HG02938 (cell line): Measurements from ENCODE around the gene SH3RF1.

Source experiments
- ATAC-seq: cut with Tn5 transposase; IDR thresholded peaks from one replicate; pipeline ENCODE4 v1.9.1; 2021; ENCODE audit warnings: mild to moderate bottlenecking, moderate library complexity; ENCODE audit not compliant: unreplicated experiment

SH3RF1 gene

DNA sequence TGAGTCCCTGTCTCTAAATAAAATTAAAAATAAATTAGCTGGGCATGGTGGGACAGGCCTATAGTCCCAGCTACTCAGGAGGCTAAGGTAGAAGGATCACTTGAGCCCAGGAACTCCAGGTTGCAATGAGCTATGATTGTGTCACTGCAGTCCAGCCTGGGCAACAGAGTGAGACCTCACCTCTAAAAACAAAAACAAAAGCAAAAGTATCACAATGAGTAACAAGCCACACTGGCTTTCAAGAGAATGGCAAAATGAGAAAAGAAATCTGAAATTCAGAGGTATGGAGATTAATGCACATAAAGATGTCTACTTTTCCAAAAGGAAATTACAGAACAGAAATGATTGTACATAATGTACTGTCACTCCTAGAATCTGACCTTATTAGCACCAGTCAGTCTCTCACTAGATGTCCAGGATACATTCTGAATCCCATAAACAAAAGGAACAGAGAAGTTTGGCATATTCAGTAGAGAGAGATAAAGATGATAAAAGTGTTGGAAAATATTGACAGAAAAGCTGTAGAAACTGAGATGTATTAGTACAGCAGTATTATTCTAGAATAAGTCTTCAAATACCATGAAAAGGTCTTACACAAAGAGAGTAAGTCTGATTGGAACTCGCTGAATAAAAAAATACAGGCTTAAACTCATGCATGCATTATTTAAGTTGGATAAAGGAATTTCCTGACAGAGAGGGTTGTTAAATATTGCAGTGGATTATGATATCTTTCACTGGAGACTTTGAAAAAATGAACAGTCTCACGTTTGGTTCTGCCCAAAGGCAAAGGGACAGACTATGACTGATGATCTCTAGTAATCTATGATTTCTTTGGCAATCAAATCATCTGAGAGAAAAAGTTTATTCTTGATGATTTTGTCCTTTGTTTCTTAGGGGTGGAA lies 102.5 kb downstream of the SH3RF1 start:
- peak; percentile 96 for ATAC-seq

DNA sequence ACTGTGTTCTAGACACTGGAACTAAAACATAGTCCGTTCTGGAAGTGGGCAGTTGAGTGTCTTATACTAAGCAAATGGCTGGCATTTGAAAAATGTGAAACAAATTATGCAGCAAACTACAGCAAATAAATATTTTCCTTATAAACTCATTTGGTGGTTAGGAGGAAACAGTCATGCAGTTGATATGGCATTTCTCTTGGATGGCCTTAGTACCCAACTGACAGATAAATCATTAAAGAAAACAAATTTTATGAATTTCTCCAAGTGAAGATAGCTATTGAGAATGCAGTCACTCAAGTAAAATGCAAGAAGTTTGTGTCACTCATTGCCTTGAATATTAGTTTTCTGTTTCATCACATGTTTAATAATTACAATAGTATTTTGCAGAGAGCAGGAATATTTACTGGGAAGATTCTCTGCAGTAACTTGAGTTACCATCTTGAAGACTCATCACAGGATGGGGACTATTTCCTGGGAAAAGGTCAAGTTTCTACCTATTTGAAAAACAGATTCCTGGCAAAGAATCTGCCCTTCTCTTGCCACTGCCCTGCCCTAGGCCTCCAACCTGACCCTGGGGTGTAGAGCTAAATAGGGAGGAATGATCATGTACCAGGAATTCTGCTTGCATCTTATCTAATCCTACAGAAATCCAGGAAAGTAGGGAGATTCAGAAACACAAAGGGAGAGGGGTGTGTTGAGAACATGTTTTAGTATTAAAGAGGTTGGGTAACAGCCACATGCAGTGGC lies 105.9 kb downstream of the SH3RF1 start:
- ATAC-seq = no peak

DNA sequence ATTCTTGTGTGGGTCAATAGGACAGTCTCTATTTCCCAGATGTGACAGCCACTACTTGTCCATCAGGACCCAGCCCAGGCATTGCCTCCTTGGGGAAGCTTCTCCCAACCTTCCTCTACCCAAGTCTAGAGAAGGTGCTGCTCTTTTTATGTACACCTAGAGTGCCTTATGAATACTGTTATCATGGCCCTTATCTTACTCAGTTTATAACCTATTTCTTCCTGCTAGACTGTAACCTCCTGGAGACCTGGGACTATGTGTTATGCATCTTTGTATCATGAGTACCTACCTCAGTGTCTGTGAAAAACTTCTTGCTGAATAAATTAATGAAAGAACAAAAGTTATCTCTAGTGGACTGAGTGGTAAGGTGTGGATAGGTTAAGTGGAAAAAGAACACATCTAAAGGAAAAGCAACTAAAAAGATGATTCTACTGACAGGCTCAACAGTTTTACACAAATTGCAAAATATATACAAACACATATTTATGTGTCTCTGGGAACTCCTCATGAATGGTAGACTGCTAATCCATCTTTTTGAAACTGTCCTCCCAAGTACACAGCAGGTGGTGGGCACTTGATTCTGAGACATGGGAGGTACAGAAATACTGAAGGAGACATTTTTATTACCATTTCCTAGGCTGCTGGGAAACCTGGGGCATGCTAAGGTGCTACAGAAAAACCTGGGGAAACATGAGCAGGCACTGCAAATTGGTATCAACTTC lies 106.6 kb downstream of the SH3RF1 start:
- ATAC-seq = no peak

DNA sequence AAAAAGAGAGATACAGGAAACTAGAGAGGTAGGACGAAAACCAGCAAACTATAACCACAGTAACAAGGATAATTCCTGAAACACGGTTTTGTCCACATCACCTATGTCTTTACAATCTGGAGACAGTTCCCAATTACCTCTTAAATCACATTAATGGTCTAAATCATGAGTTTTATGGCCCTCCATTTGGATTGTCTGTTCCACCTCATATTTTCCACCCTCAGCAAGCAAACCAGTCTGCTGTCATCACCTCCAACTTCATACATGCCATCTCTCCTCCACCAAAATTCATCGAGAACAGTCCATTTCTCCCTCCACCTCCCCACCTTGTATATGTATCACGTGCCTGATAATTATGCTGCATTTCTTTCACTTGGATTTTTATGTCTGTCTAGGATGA lies 107.3 kb downstream of the SH3RF1 start:
- no peak for ATAC-seq

DNA sequence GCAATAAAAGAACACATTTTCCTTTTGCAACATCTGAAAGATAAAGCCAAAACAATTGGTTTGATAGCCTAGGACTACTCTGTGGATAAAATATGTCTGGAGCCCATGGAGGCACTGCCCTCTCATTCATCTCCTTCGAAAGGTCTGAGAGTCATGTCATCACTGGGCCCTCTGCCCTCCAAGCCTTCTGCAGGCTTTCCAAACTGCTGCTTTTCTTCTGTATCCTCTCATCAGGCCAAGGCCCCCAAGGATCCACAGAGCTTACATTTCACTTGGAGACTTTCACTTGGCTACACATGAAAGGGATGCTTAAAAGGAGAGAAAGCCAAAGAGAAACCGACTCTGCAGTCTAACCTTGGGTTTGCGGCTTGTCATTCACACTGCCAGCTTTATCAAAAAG lies 109.9 kb downstream of the SH3RF1 start:
- ATAC-seq = no peak

DNA sequence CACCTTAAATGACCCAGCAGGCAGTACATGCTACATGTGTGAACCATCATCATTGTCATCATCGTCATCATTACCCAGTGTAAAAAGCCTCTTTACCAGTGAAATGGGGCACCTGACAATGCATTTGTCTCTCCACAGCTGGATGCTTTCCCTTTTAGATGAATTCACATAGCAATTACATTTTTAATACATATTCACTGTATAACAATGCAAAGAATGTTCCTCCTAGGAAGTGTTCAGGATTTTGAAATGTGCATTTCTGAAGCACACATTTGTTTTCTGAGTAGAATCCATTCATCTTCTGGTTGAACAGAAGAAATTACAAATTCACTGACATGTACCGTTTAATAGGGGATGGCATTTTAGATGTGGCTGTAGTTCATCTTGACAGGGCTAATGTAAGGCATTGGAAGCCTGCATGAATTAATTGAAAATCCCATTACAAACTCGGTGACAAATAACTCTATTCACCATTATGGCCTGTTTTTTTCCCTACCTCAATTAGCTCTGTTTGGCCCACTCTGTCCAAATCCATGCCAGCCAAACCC lies 111.1 kb downstream of the SH3RF1 start:
- ATAC-seq = no peak

DNA sequence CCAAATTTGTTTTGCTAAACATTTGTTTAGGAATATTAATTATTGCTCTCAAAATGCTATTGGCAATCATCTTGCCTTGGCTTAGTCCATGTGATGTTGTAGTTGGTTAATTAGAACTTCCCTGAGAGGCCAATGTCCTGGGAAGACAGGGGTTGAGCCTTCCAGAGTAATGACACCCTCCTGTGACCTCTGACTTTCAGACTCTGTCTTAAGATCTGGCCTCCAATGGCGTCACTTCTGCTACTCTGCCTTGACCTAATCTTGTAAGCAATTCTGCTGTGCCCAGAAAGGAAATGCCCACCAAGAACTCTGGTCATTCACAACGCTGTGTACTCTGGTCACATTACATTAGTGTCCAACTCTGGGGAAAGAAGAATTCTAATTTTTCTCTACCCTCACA lies 111.9 kb downstream of the SH3RF1 start:
- no peak for ATAC-seq

DNA sequence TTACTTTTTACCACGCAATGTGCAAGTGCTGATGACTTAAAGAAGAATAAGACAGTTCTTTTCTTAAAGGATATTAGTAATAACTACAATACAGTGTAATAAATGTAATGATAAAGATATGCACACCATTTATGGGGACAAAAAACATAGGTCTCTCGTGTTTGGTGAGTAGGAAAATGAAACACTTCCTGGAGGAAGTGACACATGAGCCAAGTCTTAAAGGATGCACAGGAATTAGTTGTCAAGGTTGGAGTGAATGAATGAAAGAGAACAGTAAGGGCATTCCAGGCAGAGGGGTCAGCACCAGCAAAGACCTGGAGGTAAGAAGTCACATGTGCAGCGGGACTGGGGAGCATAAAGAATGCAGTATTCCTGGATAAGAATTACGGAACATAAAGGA lies 112.7 kb downstream of the SH3RF1 start:
- no peak for ATAC-seq

DNA sequence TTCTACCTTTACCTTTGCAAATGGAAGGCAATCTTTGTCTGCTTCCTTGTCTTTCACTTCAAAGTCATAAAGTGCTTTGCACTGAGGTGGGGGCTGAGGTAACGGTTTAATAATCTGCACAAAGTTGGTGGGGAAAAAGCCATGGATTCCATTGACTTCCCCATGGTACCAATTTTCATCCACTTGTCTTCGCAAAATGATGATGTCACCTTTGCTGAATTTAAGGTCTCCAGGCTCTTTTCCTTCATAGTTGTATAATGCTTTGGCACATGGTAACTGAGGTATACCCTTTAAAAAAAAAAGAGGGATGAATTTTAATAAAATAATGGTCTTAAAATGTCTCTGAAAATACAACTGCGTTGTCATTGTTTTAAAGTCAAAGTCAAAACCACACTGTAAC lies 114.4 kb downstream of the SH3RF1 start:
- no peak for ATAC-seq

DNA sequence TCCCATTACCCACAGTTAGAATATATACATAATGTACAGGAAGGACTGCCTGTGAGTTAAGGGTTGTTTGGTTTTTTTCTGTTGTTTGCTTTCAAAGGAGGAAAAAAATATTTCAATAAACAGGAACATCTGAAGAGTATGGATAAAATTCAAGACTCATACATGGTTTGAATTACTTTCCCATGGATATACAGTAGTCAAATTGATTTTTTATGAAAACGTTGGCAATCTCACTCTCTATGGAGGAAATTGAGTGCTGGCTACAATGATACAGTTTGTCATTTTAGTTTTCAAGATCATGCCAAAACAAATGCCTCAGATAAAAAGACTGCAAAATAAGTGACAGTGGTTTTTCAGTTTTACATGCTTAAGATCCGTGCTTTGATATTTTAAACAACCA lies 116.6 kb downstream of the SH3RF1 start:
- ATAC-seq = no peak

DNA sequence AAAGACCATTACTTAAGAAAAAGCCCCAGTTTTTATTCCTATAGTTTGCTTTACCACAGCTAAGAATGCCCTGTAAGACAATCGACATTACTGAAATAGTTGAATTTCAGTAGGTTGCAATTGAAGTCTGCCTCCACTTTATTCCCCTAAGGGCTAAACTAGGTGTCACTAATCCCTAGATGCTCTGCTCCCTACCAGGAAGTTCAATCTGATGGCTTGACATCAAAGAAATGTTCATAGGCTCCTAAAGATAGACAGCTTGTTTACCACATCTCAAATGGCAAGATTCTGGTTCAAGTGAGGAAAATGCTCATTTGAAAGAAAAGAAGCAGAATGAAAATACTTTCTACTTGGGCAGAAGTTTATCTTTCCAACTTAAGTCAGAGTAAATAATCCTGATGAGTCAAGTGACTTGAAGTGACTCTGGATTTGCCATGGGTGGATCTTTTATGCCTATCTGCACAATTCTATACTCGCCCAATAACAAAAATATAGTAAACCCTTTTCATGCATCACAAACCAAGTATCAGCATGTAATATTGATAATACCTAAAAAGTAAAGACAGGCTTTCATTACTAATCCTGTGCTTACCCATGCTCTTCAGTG lies 117.2 kb downstream of the SH3RF1 start:
- ATAC-seq = no peak

DNA sequence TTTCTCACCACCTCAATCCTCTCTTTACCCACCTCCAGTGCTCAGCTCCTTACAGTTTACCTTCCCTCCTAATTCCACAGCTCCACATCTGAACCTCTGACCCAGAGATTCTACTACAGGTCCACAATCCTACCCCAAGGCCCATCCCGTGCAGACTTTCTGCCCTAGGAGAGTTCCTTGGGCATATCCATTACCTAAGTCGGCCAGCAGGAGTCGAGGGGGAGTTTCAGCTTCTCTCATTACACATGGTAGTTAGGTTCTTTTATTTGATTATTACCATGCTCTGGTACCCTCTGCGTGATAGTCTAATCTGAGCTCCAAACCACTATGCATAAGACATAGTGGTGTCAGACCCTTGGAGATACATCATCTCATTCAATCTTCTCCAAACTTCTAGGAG lies 117.9 kb downstream of the SH3RF1 start:
- no peak for ATAC-seq

DNA sequence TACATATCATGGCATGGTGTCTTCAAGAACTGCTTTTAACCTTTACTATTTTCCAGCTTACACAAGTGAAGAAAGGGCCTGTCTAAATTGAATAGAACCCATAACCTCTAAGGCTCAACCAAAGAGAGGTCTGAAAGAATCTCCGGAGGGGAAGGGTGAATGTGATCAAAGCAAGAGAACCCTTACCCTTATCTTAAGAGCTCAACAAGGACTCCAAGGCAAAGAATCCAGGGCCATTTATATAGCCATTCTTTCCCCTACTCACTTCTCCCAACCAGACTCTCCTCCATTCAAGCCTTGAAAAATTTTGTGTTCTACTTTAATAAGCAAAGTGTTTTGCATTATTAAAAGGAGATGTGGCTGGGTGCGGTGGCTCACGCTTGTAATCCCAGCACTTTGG lies 118.7 kb downstream of the SH3RF1 start:
- ATAC-seq = no peak

DNA sequence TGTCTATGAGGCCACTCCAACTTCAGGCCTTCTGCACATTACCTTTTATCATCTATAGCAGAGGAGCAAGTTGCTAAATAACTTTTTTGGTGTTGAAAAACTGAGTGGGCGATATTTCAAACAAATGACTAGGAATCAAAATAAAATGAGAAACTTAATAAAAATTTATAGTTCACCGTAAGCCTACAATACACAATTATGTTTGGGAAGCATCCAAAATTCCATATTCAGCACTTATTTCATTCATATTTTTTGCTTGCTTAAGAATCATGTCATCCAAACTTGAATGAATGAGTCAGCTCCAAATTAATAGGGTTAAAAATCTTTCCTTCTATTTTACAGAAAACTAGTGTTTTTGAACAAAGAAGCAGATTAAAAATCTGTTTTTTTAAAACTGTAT lies 119.1 kb downstream of the SH3RF1 start:
- ATAC-seq = no peak

DNA sequence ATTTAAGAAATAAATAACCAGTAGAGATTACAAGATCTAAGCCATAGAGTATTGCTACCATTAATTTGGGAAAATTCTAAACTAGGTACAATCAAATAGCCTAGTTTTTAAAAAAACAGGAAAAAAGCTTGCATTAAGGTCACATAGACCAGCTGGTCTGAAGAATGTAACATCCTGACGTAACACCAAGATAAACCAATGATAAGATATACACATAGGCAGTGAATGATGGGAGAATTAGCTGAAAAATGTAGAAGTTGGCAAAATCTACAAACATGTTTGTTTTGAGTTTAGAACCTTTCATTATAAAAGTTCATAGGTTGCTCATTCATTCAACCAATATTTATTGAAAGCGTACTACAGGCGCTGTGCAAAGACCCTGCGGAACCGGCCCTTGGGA lies 120.0 kb downstream of the SH3RF1 start:
- ATAC-seq = no peak

DNA sequence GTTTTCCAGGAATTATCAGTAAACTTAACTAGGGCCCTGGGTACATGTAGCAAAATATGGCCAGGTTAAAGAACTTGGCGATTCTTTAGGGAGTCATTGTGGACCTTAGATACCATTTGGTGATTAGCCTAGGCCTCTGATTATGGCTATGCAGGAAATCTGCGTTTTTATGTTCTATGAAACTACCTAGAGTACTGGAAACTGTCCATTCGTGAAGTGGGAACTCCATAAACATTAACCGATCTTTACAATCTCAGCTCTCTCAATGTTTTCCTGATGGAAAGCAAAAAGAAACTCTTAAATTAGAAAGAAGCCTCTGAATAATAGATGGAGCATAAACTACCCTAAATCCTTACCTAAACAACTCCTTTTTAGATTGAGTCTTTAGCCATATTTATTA lies 121.9 kb downstream of the SH3RF1 start:
- no peak for ATAC-seq

DNA sequence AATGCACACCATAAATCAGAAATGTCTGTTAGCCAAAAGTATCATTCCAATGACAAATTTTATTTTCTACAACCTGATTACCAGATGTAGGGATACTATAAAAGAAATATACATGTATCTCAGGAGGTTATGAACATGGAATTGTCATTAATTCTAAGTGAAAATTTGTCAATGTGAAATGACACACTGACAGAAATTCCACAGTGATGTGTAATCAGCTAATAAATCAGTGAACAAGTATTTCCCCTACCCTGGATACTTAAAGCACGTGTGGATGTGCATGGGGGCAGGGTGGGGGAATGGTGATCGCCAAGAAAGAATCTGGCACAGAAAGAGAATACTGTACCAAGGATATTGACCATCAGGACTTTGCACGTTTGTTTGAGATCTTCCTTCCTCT lies 123.6 kb downstream of the SH3RF1 start:
- no peak for ATAC-seq

DNA sequence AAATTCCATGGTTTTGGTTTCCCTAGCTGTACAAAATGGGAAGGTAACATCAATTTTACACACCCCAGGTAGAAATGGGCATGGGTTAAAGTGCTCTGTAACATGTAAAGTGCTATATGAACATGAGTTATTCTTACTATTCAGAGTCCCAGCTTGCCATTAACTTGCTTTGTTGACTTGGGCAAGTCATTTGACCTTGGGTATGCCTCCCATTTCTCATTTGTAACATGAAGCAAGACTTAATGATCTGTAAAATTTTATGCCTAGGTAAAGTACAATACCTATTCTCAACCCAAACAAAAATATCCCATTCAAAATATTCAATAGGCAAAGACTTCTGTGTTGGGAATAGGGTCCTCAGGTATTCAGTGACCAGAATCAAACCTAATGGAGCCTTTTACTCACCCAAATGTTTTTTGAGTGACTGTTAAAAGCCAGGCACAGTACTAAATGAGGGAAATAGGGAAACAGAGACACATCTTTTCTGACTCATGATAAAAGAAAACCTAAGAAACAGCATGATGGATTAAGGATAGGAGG lies 126.6 kb downstream of the SH3RF1 start:
- no peak for ATAC-seq

DNA sequence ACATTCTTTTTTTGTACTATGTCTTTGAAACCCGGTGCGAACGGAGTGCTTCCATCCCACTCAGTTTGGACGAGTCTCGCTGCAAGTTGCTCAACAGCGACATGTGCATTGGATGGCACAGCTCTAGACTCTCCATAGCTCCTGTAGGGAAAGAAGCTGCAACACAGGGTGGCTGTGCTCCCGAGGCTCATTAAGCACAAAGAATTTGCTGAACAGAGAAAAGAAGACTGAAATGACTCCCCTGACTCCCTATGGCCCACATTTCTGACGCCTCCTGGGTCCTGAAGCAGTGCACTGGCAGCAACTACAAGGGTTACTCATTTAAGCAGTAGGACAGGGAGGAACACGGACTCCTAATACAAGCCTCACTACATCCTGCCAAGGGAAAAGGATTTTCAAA lies 127.4 kb downstream of the SH3RF1 start:
- no peak for ATAC-seq

DNA sequence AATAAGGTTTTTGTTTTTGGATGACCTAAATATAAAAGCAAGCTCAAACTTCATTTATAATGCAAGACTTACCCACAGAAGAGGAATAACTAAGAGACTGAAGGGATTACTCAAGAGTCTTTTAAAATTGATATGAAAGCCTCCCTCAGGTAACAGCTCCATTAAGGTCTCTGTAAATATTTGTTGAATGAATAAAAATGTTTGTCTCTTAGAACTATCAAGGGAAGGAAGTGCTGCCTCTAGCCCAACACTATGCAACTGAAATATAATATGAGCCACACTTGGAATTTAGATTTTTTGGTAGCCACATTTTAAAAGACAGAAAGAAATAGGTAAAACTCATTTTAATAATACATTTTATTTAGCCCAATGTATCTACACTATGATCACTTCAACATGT lies 127.8 kb downstream of the SH3RF1 start:
- no peak for ATAC-seq

DNA sequence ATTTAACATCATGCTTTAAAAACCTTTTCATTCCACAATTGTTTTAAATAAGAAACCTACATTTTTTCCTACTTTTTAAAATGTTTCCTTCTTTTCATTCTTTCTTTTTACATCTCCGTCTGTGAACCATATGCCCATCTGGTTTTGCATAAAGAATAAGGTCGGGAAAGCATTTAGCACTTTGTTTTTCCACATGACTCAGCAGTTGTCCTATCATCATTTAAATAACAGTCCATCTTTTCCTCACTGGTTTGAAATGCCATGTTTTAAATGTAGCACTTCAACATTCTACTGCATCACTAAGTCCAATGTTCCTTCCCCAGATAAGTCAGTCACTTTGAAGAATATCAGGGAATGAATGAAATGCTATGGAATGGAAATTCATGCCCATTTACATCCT lies 128.4 kb downstream of the SH3RF1 start:
- no peak for ATAC-seq
